ENCODE results near the gene ERCC1.

ERCC1 gene

GRCh38 chr19:45457776-45458175, 34.1 kb upstream of the ERCC1 start:
- intact Hi-C loops (cut with DNase I) = no loop called here
- DNase-seq = no peak

GRCh38 chr19:45456500-45456815, 32.7 kb upstream of the ERCC1 start:
- no peak for DNase-seq
- intact Hi-C loops (cut with DNase I) = no loop called here

- DNase-seq = peak in 4 of 42 donors; percentile 29 to 78 (median 55)
- intact Hi-C loops (cut with DNase I) = no loop called here
Measured at GRCh38 chr19:45455707-45456499, 32.2 kb upstream of the ERCC1 start.

- intact Hi-C loops (cut with DNase I) = no loop called here
- DNase-seq = no peak
Measured at GRCh38 chr19:45451850-45452387, 28.2 kb upstream of the ERCC1 start.

GRCh38 chr19:45451131-45451849, 27.6 kb upstream of the ERCC1 start:
- intact Hi-C loops (cut with DNase I) = no loop called here

GRCh38 chr19:45450012-45450333, 26.3 kb upstream of the ERCC1 start:
- intact Hi-C loops (cut with DNase I) = no loop called here
- no peak for DNase-seq

More at GRCh38 chr19:45451131-45451849, 27.6 kb upstream of the ERCC1 start:
- DNase-seq = peak in 6 of 42 donors; percentile 8 to 56 (median 22)

- peak in 35 of 42 donors; percentile 24 to 87 (median 65) for DNase-seq
- intact Hi-C loops (cut with DNase I) = no loop called here
Measured at GRCh38 chr19:45448887-45449299, 25.2 kb upstream of the ERCC1 start.

- no peak for DNase-seq
- intact Hi-C loops (cut with DNase I) = no loop called here
Measured at GRCh38 chr19:45448425-45448756, 24.7 kb upstream of the ERCC1 start.

GRCh38 chr19:45446944-45447343, 23.2 kb upstream of the ERCC1 start:
- DNase-seq = peak in 3 of 42 donors; percentile 13 to 28 (median 23)
- intact Hi-C loops (cut with DNase I) = no loop called here

- no peak for DNase-seq
Measured at GRCh38 chr19:45446295-45446694, 22.6 kb upstream of the ERCC1 start.

GRCh38 chr19:45445139-45445538, 21.4 kb upstream of the ERCC1 start:
- DNase-seq = no peak
- intact Hi-C loops (cut with DNase I) = no loop called here

More at GRCh38 chr19:45446295-45446694, 22.6 kb upstream of the ERCC1 start:
- intact Hi-C loops (cut with DNase I) = no loop called here

- peak; percentile 86 to 97 (median 93) for DNase-seq
- intact Hi-C loops (cut with DNase I) = no loop called here
Measured at GRCh38 chr19:45444318-45445041, 20.8 kb upstream of the ERCC1 start.

- intact Hi-C loops (cut with DNase I) = no loop called here
- DNase-seq = peak; percentile 76 to 94 (median 86)
Measured at GRCh38 chr19:45443462-45444317, 20.0 kb upstream of the ERCC1 start.

GRCh38 chr19:45442778-45443461, 19.2 kb upstream of the ERCC1 start:
- intact Hi-C loops (cut with DNase I) = no loop called here
- peak in 5 of 42 donors; percentile 21 to 68 (median 36) for DNase-seq

GRCh38 chr19:45442408-45442777, 18.7 kb upstream of the ERCC1 start:
- DNase-seq = no peak
- intact Hi-C loops (cut with DNase I) = no loop called here

GRCh38 chr19:45440873-45441654, 17.3 kb upstream of the ERCC1 start:
- no peak for DNase-seq
- intact Hi-C loops (cut with DNase I) = no loop called here

GRCh38 chr19:45440259-45440638, 16.5 kb upstream of the ERCC1 start:
- DNase-seq = no peak
- intact Hi-C loops (cut with DNase I) = no loop called here

Data from head of caudate nucleus (tissue), 42 donors.